Activated CD8-positive, alpha-beta memory T cell treated with anti-CD3 and anti-CD28 coated beads for 1 hour (primary cell): ENCODE results near the gene IQCK.
"Not testable (repeated sequence)": the region's sequence is repeated elsewhere in the genome, so short reads cannot be mapped to it uniquely, and the experiment has no call there.

Experiments used
- DNase-seq, 2 donors: peaks; one replicate each; pipeline ENCODE4 v3.0.0-alpha.2; 2020; ENCODE audit warnings: low read depth in 1 of 2; ENCODE audit errors: extremely low read depth in 1 of 2

IQCK gene

GRCh38 chr16:19715566-19715965 lies 2.5 kb upstream of the IQCK start:
- DNase-seq: no peak

- no peak for DNase-seq
Measured at GRCh38 chr16:19716183-19716582, 1.9 kb upstream of the IQCK start.

GRCh38 chr16:19716728-19717127 lies 1.3 kb upstream of the IQCK start:
- DNase-seq: not testable (repeated sequence)

- no peak for DNase-seq
Measured at GRCh38 chr16:19717314-19717713, 757 bp upstream of the IQCK start.

GRCh38 chr16:19718624-19718965 lies 524 bp downstream of the IQCK start:
- DNase-seq: no peak

- DNase-seq: no peak
Measured at GRCh38 chr16:19722269-19722952, 4.3 kb downstream of the IQCK start.

- DNase-seq: no peak
Measured at GRCh38 chr16:19722981-19723380, 4.9 kb downstream of the IQCK start.

GRCh38 chr16:19728636-19728965 lies 10.5 kb downstream of the IQCK start:
- no peak for DNase-seq

- DNase-seq: no peak
Measured at GRCh38 chr16:19733551-19733950, 15.5 kb downstream of the IQCK start.

- DNase-seq: no peak
Measured at GRCh38 chr16:19735074-19735867, 17.2 kb downstream of the IQCK start.

- DNase-seq: no peak
Measured at GRCh38 chr16:19737306-19738038, 19.4 kb downstream of the IQCK start.

- no peak for DNase-seq
Measured at GRCh38 chr16:19741354-19741753, 23.3 kb downstream of the IQCK start.

GRCh38 chr16:19743816-19744159 lies 25.7 kb downstream of the IQCK start:
- no peak for DNase-seq

- DNase-seq: no peak
Measured at GRCh38 chr16:19744670-19745069, 26.6 kb downstream of the IQCK start.

GRCh38 chr16:19745286-19746010 lies 27.4 kb downstream of the IQCK start:
- no peak for DNase-seq

- DNase-seq: no peak
Measured at GRCh38 chr16:19746561-19746960, 28.5 kb downstream of the IQCK start.

- DNase-seq: no peak
Measured at GRCh38 chr16:19748389-19749168, 30.5 kb downstream of the IQCK start.

GRCh38 chr16:19749571-19750080 lies 31.6 kb downstream of the IQCK start:
- no peak for DNase-seq

GRCh38 chr16:19751478-19752385 lies 33.7 kb downstream of the IQCK start:
- DNase-seq: no peak
